HG03354 (cell line): ENCODE results near the gene SIT1.

Experiments
- ATAC-seq: cut with Tn5 transposase; IDR thresholded peaks from one replicate; pipeline ENCODE4 v1.9.1; 2021; ENCODE audit warnings: mild to moderate bottlenecking; ENCODE audit not compliant: unreplicated experiment, poor library complexity, severe bottlenecking

The SIT1 gene, protein sequence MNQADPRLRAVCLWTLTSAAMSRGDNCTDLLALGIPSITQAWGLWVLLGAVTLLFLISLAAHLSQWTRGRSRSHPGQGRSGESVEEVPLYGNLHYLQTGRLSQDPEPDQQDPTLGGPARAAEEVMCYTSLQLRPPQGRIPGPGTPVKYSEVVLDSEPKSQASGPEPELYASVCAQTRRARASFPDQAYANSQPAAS

DNA sequence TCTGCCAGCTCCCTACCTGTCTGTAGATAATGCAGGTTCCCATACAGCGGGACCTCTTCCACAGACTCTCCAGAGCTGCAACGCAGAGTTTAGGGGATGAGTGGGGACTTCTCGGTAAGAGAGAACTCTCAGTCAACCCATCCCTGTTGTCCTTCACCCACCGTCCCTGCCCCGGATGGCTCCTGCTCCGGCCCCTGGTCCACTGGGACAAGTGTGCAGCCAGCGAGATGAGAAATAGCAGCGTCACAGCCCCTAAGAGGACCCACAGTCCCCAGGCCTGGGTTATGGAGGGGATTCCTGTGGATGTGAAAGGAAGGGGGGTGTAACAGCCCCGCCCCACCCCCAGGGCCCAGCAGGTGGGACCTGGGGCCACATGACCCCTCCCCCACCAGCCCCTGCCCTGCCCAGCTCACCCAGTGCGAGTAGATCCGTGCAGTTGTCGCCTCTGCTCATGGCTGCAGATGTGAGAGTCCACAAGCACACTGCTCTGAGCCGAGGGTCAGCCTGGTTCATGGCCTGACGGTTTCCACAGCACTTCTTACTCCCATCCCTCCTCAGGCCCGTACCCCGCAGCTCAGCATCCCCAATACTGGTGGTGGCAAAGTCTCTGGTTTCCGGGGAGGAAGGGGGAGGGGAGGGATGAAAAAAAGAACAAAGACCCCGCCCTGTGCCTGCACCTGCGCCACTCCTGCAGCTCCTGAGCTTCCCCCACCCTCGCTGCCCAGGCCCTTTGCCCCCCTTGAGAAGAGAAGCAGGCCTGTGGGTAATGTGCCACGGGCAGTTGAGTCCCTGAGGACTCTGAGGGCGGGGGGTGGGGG is at the start of gene SIT1:
Gene SIT1, minus strand, starts transcription at position 591 of the 818 bp plus-strand sequence. Its CDS starts 78 bp downstream, at position 513.
- ATAC-seq, result no peak

DNA sequence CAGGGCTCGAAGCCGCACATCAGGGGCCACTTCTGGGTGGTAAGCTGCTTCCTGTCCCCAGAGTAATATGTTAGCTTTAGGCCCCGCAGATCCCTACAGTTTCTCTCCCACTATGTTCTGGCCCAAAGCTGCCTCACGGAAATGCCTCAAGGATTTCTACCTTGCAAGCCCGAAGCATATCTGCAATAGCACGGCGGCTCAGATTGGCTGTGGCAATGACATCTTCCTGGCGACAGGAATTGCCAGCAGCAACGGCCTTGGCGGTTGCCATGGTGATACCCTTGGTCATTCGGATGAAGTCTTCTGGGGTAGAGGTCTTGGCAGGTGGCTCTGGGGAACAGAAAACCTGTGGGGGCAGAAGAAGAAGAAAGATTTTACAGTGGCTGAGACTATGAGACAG is 49.3 kb upstream of the SIT1 start:
- no peak for ATAC-seq

DNA sequence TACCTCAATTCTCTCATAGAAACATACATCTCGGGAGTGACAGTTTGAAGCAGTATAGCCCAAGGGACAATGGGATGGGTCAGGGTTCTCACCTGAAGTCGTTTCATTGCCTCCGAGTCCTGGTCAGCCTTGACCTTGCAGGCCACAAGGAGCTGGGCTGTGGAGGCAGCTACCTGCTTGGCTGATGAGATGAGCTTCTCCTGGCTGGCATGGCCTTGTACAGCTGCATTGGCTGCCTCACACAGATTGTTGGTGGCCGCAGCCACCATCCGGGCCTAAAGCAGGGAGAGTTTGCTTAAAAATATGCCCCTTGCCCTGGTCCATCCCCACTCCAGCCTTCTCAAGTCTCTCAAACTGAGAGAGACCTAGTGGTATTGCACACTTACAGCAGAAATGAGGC is 47.5 kb upstream of the SIT1 start:
- no peak for ATAC-seq

DNA sequence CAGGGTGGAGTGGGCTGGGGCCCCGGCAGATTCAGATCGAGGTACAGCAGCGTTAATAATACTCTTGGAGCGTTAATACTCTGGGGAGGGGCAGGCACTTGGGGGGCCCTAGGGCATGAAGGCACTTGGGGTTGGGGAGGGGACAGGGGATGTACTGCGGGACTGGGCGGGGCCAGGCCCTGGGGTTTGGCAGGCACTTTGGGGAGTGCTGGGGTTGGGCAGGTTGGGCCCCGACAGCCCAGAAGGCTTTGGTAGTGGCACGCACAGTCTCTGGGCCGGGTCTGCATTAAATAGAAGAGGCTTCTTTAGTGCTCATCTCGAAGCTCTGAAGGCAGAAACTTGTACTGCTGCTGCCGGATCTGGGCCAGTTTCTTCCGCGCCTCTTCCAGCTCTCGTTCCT is 46.8 kb upstream of the SIT1 start:
- no peak for ATAC-seq

DNA sequence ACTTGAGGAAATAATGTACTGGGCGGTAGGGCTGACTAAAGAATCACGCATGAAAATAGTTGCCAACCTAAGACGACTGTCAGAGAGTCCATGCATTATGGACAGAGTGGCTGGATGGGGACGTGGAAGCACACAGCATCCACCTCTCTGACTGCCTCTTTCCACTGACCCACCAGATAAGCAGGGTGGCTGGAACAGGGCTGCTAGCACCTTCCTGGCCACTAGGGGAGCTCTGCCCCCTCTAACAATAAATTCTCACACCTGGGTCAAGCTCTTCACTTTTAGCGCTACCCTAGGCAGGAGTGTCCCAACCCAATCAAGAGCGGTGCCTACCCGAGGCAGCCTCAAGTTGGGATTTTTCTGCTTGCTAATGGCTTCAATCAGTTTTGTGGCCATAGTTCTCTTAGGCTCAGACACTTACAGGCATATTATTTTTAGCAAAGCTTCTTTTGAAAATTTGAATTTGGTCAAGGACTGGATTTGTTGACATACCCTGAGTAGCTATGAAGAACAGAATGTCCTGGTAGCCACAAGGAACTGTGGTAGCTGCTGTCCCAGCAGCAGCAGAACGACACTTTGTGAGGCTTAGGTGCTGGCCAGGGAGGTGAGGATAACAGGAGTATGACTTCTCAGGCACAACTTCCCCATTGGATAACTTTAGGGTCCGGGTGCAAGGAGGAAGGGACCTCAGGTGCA is 45.9 kb upstream of the SIT1 start:
- ATAC-seq, result peak; percentile 79

DNA sequence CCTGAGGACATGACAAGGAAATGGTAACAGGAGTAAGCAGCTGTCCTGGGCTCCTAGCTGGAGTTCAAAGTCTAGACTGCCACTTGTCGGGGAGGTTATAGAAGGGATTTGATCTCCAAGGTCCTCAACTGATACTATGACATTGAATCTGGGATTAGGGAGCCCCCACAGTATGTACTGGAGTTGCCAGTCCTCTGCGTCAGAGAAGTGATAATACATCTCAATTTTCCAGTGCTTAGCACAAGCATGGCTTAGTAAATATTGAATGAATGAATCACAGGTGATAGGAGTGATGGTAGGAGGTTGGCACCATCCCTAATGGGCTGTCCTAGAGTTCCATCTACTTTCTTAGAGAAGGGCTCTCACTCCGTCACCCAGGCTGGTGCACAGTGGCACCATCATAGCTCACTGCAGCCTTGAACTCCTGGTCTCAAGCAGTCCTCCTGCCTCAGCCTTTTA is 45.2 kb upstream of the SIT1 start:
- ATAC-seq, result no peak

DNA sequence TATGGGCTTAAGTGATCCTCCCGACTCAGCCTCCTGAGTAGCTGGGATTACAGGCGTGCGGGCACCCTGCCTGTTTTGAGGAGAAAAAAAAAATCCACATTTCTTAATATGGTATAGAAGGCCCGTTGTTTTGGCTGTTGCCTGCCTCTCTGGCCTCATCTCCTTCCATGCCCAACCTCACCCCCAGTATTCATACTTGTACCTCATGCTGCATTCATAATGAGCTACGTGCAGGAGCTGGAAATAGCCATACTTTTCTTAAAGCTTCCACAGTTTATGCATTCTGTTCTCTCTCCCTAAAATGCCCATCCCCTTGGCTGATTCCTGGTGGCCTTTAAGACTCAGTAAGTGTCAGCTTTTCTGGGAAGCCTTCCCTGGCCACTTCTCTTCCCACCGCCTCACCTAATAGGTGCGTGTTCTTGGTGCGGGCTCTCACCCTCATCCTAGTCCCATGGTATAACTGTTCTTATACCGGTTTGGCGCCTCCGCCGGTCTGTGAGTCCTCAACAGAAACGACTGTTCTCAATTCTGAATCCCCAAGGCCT is 41.1 kb upstream of the SIT1 start:
- ATAC-seq, result no peak

DNA sequence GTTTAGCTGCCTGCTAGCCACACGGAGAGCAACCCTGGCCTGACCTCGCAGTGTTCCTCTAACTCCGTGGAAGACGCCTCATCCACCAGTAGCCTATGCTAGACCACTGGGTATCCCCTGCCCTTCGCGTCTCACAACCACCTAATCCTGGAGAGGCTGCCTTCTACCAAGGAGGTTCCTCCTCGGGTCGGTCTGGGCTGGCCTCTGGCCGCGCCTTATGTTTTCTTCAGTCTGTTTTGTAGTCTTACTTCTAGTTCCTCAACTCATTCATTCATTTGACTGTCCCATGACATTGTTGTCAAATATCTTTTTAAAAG is 40.6 kb upstream of the SIT1 start:
- ATAC-seq, result no peak

DNA sequence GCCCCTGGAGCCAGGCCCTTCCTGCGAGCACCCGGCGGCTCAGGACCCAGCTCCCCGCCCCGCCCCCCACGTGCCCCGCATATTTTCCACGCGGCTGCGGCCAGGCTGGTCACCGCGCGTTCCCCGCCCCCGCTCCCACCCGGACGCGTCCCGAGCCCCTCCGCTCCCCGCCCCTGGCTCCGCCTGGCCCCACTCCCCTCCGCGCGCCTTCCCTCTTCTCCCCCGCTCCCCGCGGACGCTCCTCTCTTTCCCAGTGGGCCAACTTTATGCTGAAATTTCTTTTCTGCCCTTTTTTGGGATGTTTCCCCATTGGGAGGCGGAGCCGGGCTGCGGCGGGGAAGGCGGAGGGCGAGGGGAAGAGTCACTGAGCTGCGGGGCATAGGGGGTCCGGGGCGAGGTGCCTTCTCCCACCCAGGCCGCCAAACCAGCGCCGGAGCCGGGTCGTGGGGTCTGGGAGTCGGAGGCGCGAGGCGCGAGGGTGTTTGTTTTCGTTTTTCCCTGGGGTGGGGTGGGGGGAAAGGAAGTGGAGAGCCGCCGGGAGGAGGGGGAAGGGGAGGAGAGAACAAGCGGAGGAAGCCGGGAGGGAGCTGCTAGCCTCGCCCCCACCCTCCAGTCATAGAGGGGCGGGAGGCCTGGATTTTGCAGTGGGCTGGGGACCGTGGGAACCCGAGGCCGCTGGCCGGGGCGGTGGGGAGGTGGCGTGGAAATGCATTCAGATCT is 40.0 kb upstream of the SIT1 start:
- no peak for ATAC-seq

DNA sequence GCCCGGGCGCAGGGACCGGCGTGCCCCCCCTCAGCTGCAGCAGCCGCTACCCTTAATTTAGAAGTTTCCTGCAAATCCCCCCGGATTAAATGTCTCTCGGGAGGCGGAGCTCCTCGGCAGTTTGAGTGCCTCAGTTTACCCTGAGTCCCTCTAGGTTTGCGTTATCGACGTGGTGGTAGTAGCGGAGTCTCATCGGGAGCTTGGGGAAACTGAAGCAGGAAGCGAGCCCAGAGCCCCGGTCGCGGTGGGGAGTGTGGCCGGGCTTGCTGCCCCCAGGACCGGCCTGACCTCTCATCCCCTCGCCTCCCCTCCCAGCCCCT is 39.5 kb upstream of the SIT1 start:
- ATAC-seq, result no peak

DNA sequence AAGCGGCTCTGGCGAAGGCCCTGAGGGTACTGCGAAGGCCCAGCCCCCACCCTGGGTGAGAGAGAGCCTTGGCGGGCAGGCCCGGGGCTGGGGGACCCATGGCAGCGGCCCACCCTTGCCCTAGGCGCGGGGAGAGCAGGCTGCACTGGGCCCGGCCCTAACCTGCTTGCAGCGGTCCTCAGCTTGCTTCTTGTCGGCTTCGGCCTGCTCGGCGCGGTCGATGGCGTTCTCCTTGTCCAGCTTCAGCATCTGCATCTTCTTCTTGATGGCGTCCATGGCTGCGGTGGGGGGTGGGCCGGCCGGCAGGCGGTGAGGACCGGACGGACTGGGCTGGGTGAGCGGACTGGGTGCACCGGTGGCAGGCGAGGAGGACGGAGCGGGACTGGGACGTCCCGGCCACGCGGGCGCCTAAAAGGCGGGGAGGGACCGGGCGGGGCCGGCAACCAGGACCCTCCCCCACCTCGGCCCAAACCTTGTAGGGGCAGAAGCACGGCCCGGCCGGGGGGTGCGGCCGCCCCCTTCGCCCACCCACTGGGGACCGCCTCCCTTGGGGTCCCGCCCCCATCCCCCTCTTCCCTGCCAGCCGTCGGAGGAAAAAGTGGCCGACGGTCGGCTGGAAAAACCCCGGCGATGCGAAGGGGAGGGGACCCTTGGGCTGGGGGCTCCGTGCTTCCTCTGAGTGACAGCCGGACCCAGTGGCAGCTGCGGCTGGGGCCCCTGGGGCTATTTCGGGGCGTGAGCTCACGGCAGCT is 39.0 kb upstream of the SIT1 start, which contains the start of gene TPM2:
Gene TPM2, minus strand, starts transcription at position 384 of the 752 bp plus-strand sequence. Its CDS starts 108 bp downstream, at position 276.
- no peak for ATAC-seq

DNA sequence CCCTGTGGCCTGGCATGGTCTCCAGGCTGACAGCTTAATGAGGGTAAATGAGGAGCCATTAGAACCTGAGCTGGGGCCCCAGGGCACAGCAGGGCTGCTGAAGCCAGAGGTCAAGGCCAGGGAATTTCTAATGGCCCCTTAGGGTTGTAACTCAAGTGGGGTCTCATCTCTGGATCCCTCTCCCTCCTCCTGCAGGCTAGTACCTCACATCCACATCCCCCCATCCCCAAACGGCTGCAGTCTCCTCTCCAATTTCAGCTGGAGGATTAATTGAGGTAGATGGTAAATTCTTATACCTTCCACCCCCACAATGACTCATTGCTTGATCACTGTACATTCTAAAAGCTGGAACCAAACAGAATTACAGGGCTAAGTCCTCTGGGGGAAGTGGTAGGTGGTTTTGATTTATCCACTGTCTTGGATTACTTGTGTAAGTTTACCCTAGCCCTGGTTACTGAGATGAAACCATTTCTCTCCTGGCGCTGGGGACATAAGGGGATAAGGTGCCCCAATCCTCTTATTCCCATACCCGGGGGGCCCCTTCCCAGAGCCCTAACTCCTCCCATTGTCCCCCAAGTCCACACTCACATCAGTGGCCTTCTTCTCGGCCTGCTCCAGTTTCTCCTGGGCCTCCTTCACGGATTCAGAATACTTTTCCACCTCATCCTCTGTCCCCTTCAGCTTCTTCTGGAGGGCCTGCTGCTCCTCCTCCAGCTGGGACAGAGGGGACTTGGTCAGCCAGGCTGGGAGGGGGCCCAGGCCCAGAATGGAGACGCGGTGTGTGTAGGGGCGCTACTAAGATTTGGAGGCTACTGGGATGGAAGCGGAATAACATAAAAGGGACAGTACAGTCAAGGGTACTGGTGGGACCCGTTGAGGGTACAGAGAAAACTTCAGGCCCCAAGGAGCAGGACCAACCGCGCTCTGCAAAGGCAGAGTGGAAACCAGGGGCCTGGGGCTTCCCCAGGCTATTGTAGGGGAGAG is 38.1 kb upstream of the SIT1 start:
- ATAC-seq, result no peak

DNA sequence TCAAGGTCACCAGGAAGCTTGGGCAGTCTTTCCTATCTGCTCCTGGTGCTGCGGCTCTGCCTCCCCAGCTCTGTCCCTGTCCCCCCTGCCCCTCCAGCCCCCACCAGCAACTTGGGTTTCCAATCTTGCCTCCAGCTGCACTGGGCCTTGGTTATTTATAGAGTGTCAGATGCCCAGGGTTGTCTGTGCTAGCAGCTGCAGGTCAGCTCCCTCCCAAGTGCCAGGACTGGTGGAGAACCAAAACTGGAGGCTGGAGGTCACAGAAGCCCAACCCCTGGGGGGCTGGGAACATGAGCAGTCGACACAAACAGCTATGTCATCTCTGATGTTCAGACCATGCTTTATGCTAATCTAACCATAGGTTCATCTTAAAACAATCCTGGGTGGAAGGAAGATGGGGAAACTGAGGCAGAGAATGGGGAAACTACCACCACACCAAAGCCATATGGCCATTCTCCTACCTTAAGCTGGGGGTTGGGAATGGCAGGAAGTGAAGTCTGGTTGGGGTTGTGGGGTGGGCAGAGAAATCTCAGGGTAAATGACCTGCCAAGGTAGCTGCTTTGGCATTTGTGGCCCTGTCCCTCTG is 37.3 kb upstream of the SIT1 start:
- ATAC-seq, result no peak

DNA sequence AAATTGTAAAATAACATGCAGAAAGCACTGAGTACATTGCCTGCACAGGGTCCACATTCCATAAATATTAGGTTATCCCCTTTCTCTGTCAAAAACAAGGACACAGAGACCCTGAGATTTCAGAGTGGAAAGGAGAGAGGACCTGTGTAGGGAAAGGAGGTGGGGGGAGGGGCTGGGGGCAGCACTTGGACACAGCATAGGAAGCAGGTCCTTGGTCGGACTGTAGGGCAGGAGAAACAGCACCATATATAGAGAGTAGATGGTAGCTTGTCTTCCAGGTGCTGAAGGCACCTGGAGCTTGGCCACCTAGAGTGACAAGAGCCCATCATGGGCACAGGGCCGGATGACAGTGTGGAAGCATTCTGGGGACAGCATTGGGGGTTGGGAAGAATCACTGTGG is 36.6 kb upstream of the SIT1 start:
- ATAC-seq, result no peak

DNA sequence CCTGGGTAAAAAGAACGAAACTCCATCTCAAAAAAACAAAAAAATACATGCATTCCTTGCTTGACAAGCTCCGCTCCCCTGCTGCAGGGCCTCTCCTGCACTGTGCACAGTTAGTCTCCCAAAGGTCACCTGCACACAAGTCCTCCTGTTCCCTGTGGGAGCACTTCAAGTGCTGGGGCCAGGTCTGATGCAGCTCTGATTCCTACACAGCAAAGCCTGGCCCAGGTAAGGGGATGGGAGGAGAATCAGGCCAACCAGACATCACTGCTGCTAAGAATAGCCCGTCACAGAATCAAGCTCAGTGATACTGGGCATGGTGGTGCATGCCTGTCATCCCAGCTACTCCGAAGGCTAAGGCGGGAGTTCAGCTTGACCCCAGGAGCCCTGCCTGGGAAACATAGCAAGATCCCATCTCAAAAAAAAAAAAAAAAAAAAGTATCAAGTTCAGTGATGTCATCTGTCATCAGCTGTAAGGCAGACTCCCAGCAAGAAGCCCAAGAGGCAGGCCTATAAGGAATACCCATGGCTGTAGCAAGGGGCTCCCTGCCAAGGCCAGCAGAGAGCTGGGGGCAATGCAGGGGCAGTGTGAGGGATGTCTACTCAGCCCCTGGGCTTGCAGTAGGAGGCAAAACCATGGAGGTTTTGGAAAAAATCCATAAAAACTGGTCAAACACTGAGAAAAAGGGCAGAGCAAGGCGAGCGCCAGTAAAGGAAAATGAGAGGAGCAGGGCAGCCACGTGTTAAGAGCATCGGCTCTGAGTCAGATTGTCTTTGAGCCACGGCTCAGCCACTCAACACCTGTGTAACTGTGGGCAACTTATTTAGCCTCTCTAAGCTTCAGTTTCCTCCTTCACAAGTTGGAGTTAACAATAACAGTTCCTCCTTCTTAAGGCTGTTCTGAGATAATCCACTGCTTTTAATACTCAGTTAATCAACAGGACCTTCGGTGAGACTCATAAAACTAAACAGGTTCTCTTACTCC is 35.8 kb upstream of the SIT1 start:
- no peak for ATAC-seq

DNA sequence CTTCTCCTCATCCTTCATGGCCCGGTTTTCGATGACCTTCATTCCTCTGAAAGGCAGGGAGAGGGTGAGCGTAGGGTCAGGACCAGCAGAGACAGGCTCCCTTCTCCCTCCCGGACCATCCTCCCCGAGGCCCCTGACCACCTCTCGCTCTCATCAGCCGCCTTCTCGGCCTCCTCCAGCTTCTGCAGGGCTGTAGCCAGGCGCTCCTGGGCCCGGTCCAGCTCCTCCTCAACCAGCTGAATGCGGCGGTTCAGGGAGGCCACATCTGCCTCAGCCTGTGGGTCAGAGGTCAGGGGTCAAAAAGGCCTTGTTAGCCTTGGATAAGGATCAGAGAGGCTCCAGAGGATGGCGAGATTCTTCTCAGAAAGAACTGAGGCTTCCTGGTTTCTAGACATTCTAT is 34.8 kb upstream of the SIT1 start:
- no peak for ATAC-seq

DNA sequence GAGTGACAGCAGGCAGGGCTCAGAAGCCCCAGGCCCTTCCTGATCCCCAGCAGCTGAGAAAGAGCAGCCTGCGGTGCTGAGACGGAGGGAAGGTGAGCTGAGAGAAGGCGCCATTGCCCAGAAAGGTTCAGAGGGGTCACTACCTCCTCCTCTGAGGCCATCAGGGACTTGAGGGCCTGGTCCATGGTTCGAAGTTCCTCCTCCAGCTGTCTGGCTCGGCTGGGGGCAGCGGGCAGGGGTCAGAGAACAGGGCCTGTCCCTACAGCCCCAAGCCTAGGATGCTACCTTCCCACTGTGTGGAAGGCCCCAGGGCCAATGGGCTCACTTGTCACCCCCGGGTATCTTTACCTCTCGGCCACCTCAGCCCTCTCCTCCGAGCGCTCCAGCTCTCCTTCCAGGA is 34.2 kb upstream of the SIT1 start:
- ATAC-seq, result no peak
